ENCODE data around the gene TCTN3.
"Not testable (repeated sequence)": the region's sequence is repeated elsewhere in the genome, so short reads cannot be mapped to it uniquely, and the experiment has no call there.

The TCTN3 gene

DNA sequence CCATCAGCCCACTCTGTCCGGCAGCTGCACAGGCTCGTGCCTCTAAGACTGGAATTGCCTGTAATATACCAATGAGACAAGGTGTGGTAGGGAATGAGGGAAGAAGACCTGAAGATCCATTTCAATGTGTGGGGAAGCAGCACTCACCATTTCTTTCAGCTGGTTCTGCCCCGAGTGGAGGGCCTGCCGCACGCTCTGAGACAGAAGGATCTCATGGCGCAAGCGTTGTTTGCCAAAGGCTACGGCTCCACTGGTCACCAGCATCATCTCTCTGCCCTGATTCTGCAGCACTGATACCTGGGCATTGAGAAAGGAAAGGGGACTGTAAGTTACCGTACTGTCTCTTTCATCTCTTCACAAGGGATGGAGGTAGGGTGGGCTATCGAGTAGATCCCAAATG lies 56.6 kb downstream of the TCTN3 start:
- Histone ChIP-seq H3K9me3 (ENCODE audit: insufficient read depth, low read length) (no peaks in the 10 kb centered on the region), H3K4me1 (ENCODE audit: insufficient read depth, insufficient read length) (no peaks in the 10 kb centered on the region), H3K27me3 (ENCODE audit: insufficient read depth, insufficient read length) (no peaks in the 10 kb centered on the region), H3K9ac (ENCODE audit: insufficient read length, low read depth) (no peak overlapping the region), H3K4me3 (ENCODE audit: insufficient read length, low read depth) (no peak overlapping the region), H3K36me3 (ENCODE audit: insufficient read depth, insufficient read length, low read length) (peaks cover 72% of the 10 kb centered on the region)
- no peak for DNase-seq (ENCODE audit: low read depth, low spot score)
- no peak for TF ChIP-seq ZNF274 (IDR thresholded peaks at IDR 0.05; ENCODE audit: low read depth, low read length)
- TF ChIP-seq YY1 (IDR thresholded peaks at IDR 0.05; ENCODE audit: insufficient read depth, insufficient read length), result no peak
- TF ChIP-seq SUZ12 (IDR thresholded peaks at IDR 0.05; ENCODE audit: extremely low read depth, insufficient read depth, insufficient read length), result no peak

DNA sequence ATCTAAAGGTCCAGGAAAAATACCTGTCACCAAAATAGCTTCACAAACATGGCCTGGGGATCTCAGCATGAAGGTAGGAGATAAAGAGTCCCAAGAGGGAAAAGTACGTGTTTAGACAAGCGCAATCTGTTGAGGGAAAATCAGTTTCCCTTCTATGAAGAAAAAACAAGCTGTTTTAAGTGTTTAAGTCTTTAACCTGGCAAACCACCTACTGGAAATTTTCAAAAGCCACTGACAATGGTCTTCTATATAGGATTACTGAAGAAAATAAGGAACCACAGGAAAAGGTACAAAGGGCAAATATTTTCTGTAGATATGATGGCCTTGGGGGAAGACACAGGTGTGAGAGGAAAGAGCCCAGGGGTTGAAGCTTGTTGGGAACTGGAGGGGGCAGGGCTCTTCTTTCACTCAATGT lies 58.4 kb downstream of the TCTN3 start:
- DNase-seq (ENCODE audit: low read depth, low spot score), result no peak
- Histone ChIP-seq H3K4me1 (ENCODE audit: insufficient read depth, insufficient read length) (no peaks in the 10 kb centered on the region), H3K27me3 (ENCODE audit: insufficient read depth, insufficient read length) (no peaks in the 10 kb centered on the region), H3K9me3 (ENCODE audit: insufficient read depth, low read length) (no peaks in the 10 kb centered on the region), H3K36me3 (ENCODE audit: insufficient read depth, insufficient read length, low read length) (peaks cover 74% of the 10 kb centered on the region), H3K9ac (ENCODE audit: insufficient read length, low read depth) (no peak overlapping the region), H3K4me3 (ENCODE audit: insufficient read length, low read depth) (no peak overlapping the region)
- TF ChIP-seq YY1 (IDR thresholded peaks at IDR 0.05; ENCODE audit: insufficient read depth, insufficient read length) (no peak), SUZ12 (IDR thresholded peaks at IDR 0.05; ENCODE audit: extremely low read depth, insufficient read depth, insufficient read length) (no peak), ZNF274 (IDR thresholded peaks at IDR 0.05; ENCODE audit: low read depth, low read length) (no peak)

DNA sequence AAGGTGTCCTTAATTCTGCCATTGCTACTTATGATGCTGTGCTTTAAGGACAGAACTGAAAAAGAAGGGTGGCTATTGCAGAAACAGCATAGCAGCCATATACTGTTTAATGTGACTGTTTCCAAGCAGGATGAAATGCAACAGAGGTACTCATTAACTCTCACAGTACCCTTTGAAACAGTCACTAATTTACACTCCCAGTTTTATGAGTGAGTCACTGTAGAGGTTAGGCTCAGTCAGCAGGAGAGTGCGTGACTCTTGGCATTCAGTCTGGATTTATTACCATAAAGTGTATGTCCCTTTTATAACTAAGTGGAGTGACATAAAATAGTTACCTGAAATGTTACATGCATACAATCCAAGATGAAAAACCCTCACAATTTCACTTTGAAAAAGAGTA lies 64.9 kb downstream of the TCTN3 start:
- Histone ChIP-seq H3K9ac (ENCODE audit: insufficient read length, low read depth) (no peak overlapping the region), H3K4me1 (ENCODE audit: insufficient read depth, insufficient read length) (no peaks in the 10 kb centered on the region), H3K4me3 (ENCODE audit: insufficient read length, low read depth) (no peak overlapping the region), H3K27me3 (ENCODE audit: insufficient read depth, insufficient read length) (no peaks in the 10 kb centered on the region), H3K36me3 (ENCODE audit: insufficient read depth, insufficient read length, low read length) (peaks cover 80% of the 10 kb centered on the region), H3K9me3 (ENCODE audit: insufficient read depth, low read length) (no peaks in the 10 kb centered on the region)
- DNase-seq (ENCODE audit: low read depth, low spot score), result no peak
- no peak for TF ChIP-seq SUZ12 (IDR thresholded peaks at IDR 0.05; ENCODE audit: extremely low read depth, insufficient read depth, insufficient read length)
- TF ChIP-seq ZNF274 (IDR thresholded peaks at IDR 0.05; ENCODE audit: low read depth, low read length), result no peak
- no peak for TF ChIP-seq YY1 (IDR thresholded peaks at IDR 0.05; ENCODE audit: insufficient read depth, insufficient read length)

DNA sequence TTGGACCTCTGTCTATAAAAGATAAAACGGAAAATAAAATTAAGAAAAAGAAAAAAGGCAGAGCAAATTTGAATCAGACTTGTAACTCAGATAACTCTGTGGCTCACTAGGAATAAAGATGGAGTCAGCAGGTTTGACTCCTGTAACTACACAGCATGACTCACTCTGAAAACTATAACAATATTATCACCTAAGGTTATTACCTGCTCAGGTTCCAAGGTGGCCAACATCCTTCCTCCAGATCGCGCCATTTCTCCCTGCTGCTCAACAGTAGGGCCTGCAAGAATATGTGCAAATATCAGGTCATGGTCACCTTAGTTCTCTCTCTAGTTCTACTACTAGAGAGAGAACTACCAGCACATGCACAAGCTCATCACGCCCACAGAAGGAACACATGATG lies 67.2 kb downstream of the TCTN3 start:
- peaks cover 69% of the 10 kb centered on the region for H3K36me3 ChIP-seq (ENCODE audit: insufficient read depth, insufficient read length, low read length)
- H3K4me3 ChIP-seq (ENCODE audit: insufficient read length, low read depth), result no peak overlapping the region
- no peaks in the 10 kb centered on the region for H3K4me1 ChIP-seq (ENCODE audit: insufficient read depth, insufficient read length)
- no peaks in the 10 kb centered on the region for H3K9me3 ChIP-seq (ENCODE audit: insufficient read depth, low read length)
- no peaks in the 10 kb centered on the region for H3K27me3 ChIP-seq (ENCODE audit: insufficient read depth, insufficient read length)
- TF ChIP-seq YY1 (IDR thresholded peaks at IDR 0.05; ENCODE audit: insufficient read depth, insufficient read length) (no peak), SUZ12 (IDR thresholded peaks at IDR 0.05; ENCODE audit: extremely low read depth, insufficient read depth, insufficient read length) (no peak), ZNF274 (IDR thresholded peaks at IDR 0.05; ENCODE audit: low read depth, low read length) (no peak)
- no peak for DNase-seq (ENCODE audit: low read depth, low spot score)
- no peak overlapping the region for H3K9ac ChIP-seq (ENCODE audit: insufficient read length, low read depth)

DNA sequence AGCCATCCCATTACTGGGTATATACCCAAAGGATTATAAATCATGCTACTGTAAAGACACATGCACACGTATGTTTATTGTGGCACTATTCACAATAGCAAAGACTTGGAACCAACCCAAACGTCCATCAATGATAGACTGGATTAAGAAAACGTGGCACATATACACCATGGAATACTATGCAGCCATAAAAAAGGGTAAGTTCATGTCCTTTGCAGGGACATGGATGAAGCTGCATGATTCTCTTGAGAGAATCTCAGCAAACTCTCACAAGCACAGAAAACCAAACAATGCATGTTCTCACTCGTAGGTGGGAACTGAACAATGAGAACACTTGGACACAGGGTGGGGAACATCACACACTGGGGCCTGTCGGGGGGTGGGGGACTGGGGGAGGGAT lies 73.3 kb downstream of the TCTN3 start:
- not testable (repeated sequence) for H3K9ac ChIP-seq (ENCODE audit: insufficient read length, low read depth); H3K27me3 ChIP-seq (ENCODE audit: insufficient read depth, insufficient read length); H3K4me3 ChIP-seq (ENCODE audit: insufficient read length, low read depth); H3K9me3 ChIP-seq (ENCODE audit: insufficient read depth, low read length); H3K4me1 ChIP-seq (ENCODE audit: insufficient read depth, insufficient read length); DNase-seq (ENCODE audit: low read depth, low spot score)
- H3K36me3 ChIP-seq (ENCODE audit: insufficient read depth, insufficient read length, low read length), result peaks cover 55% of the 10 kb centered on the region

DNA sequence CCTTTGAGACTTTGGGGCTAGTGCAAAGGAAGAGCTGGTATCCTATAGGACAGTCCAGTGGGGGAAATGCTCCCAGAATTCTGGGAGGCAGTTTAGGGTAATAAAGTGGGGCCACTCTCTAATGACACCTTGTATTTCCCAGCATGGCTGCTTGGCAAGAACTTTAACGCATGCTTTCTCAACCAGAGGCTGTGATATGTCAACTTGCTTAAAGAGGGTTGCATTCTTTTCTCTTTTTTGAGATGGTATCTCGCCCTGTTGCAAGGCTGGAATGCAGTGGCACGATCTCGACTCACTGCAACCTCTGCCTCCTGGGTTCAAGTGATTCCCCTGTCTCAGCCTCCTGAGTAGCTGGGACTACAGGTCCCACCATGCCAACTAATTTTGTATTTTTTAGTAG lies 75.6 kb downstream of the TCTN3 start:
- H3K4me3 ChIP-seq (ENCODE audit: insufficient read length, low read depth), result no peak overlapping the region
- H3K9ac ChIP-seq (ENCODE audit: insufficient read length, low read depth), result no peak overlapping the region
- H3K4me1 ChIP-seq (ENCODE audit: insufficient read depth, insufficient read length), result no peaks in the 10 kb centered on the region
- no peak for TF ChIP-seq YY1 (IDR thresholded peaks at IDR 0.05; ENCODE audit: insufficient read depth, insufficient read length)
- no peak for TF ChIP-seq ZNF274 (IDR thresholded peaks at IDR 0.05; ENCODE audit: low read depth, low read length)
- no peak for TF ChIP-seq SUZ12 (IDR thresholded peaks at IDR 0.05; ENCODE audit: extremely low read depth, insufficient read depth, insufficient read length)
- peaks cover 66% of the 10 kb centered on the region for H3K36me3 ChIP-seq (ENCODE audit: insufficient read depth, insufficient read length, low read length)
- DNase-seq (ENCODE audit: low read depth, low spot score), result no peak
- H3K9me3 ChIP-seq (ENCODE audit: insufficient read depth, low read length), result no peaks in the 10 kb centered on the region
- no peaks in the 10 kb centered on the region for H3K27me3 ChIP-seq (ENCODE audit: insufficient read depth, insufficient read length)

DNA sequence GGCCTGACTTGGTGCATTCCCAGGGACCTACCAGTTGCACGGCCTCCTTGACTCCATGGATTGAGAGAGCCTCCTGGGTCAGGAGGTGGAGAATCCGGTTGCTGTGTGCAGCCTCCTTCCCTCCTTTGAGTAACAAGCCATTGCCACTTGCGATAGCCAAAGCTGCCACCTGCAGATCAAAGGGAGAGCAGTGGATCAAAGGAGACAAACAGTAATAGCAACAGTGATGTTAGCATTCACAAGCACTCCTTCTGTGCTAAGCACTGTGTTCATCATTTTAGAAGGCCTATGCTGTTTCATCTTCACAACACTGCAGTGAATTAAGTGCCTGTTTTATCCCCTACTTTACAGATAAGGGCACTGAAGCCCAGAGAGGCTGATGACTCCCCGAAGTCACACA lies 77.3 kb downstream of the TCTN3 start:
- TF ChIP-seq YY1 (IDR thresholded peaks at IDR 0.05; ENCODE audit: insufficient read depth, insufficient read length) (no peak), SUZ12 (IDR thresholded peaks at IDR 0.05; ENCODE audit: extremely low read depth, insufficient read depth, insufficient read length) (no peak), ZNF274 (IDR thresholded peaks at IDR 0.05; ENCODE audit: low read depth, low read length) (no peak)
- Histone ChIP-seq H3K36me3 (ENCODE audit: insufficient read depth, insufficient read length, low read length) (peaks cover 73% of the 10 kb centered on the region), H3K27me3 (ENCODE audit: insufficient read depth, insufficient read length) (no peaks in the 10 kb centered on the region), H3K9ac (ENCODE audit: insufficient read length, low read depth) (no peak overlapping the region), H3K4me1 (ENCODE audit: insufficient read depth, insufficient read length) (no peaks in the 10 kb centered on the region), H3K9me3 (ENCODE audit: insufficient read depth, low read length) (no peaks in the 10 kb centered on the region), H3K4me3 (ENCODE audit: insufficient read length, low read depth) (no peak overlapping the region)
- DNase-seq (ENCODE audit: low read depth, low spot score), result no peak
